Prostate gland (tissue), 1 donor: Measurements from ENCODE around the gene MAP3K4.

Experiments used
- POLR2A ChIP-seq: fragments of 450-650 bp; IDR thresholded peaks from one replicate; pipeline ENCODE4 v1.6.1; 2016; ENCODE audit warnings: antibody characterized with exemption, mild to moderate bottlenecking
- POLR2AphosphoS5 ChIP-seq: sonication (generic); formaldehyde crosslinking; IDR thresholded peaks from one replicate; pipeline ENCODE4 v1.6.1; 2017; ENCODE audit warnings: antibody characterized with exemption

- no peak for TF ChIP-seq POLR2A
- TF ChIP-seq POLR2AphosphoS5: peak; percentile 44
These were observed 24.2 kb upstream of the MAP3K4 start for GRCh38 chr6:160967351-160967750.
